ENCODE measurements around the gene KIF1A.

KIF1A gene

GRCh38 chr2:240732184-240732583 lies 87.8 kb downstream of the KIF1A start:
- DNase-seq: no peak

GRCh38 chr2:240731178-240731545 lies 88.9 kb downstream of the KIF1A start:
- no peak for DNase-seq

- DNase-seq: no peak
Observed at GRCh38 chr2:240730501-240731177, 89.4 kb downstream of the KIF1A start.

- no peak for DNase-seq
Observed at GRCh38 chr2:240728827-240729226, 91.2 kb downstream of the KIF1A start.

GRCh38 chr2:240728361-240728760 lies 91.7 kb downstream of the KIF1A start:
- no peak for DNase-seq

- DNase-seq: no peak
Observed at GRCh38 chr2:240727913-240728312, 92.1 kb downstream of the KIF1A start.

- no peak for DNase-seq
Observed at GRCh38 chr2:240727439-240727838, 92.6 kb downstream of the KIF1A start.

- DNase-seq: no peak
Observed at GRCh38 chr2:240726876-240727275, 93.1 kb downstream of the KIF1A start.

GRCh38 chr2:240725671-240726070 lies 94.3 kb downstream of the KIF1A start:
- no peak for DNase-seq

GRCh38 chr2:240725266-240725665 lies 94.8 kb downstream of the KIF1A start:
- DNase-seq: no peak

- DNase-seq: no peak
Observed at GRCh38 chr2:240724431-240724830, 95.6 kb downstream of the KIF1A start.

GRCh38 chr2:240723851-240724250 lies 96.2 kb downstream of the KIF1A start:
- DNase-seq: no peak

- no peak for DNase-seq
Observed at GRCh38 chr2:240722796-240723735, 97.0 kb downstream of the KIF1A start.

GRCh38 chr2:240722376-240722775 lies 97.6 kb downstream of the KIF1A start:
- no peak for DNase-seq

GRCh38 chr2:240721596-240722180 lies 98.3 kb downstream of the KIF1A start:
- no peak for DNase-seq

- DNase-seq: no peak
Observed at GRCh38 chr2:240720686-240721595, 99.1 kb downstream of the KIF1A start.

- DNase-seq: no peak
Observed at GRCh38 chr2:240719676-240720545, 100.1 kb downstream of the KIF1A start.

- DNase-seq: no peak
Observed at GRCh38 chr2:240718896-240719490, 101.0 kb downstream of the KIF1A start.

- no peak for DNase-seq
Observed at GRCh38 chr2:240717681-240718581, 102.1 kb downstream of the KIF1A start.

- no peak for DNase-seq
Observed at GRCh38 chr2:240717181-240717641, 102.8 kb downstream of the KIF1A start.

Data from SIG-M5 (cell line).